A549 treated with AZD9567 at 1 μM for 4 hours (cell line): ENCODE measurements around the gene PMAIP1. TPM values are rescaled to one million over a fixed set of nuclear protein-coding genes. Genes with fewer than 3 reads are reported as not detected.

Experiments used
- total RNA-seq: library from RNA; stranded (reverse); fragments of 200-300 nt; extraction: Qiagen RNA extraction; gene quantifications from 5 replicates; pipeline ENCODE4 v1.2.3, GENCODE V29; 2022; ENCODE audit not compliant: insufficient read depth

The PMAIP1 gene
- total RNA-seq: 13.8 to 18.0 TPM (median 15.9 TPM) in 5 replicates

GRCh38 chr18:59899298-59900221, at the start of gene PMAIP1:
Gene PMAIP1, plus strand, starts transcription at chr18:59899996. Its CDS starts 182 bp downstream, at chr18:59900178.

Other genes with a start within 250 kb of the PMAIP1 start
- gene CCBE1, start 202.6 kb upstream of the PMAIP1 start, total RNA-seq: 5.7 to 12.1 TPM (median 10.8 TPM) in 5 replicates